Central memory CD8-positive, alpha-beta T cell (primary cell): Measurements from ENCODE around the gene SMIM1.
A peak's percentile ranks its signal among the peaks of the same experiment; 100 is the strongest.

Source experiments
- ATAC-seq: fragments of 150-1000 bp; cut with Tn5 transposase; replicated peaks from 2 replicates; pipeline ENCODE4 v1.10.0; 2022; ENCODE audit warnings: mild to moderate bottlenecking, moderate FRiP score, moderate number of reproducible peaks; ENCODE audit not compliant: poor library complexity, severe bottlenecking; ENCODE audit errors: extremely low read depth
- DNase-seq, 2 donors: peaks; one replicate each; pipeline ENCODE4 v3.0.0; 2021; ENCODE audit warnings: low spot score in 2 of 2
- H3K27ac Mint-ChIP-seq: one replicate; pipeline ENCODE4 v1.8.0; 2022; ENCODE audit warnings: low read depth, mild to moderate bottlenecking, moderate library complexity, mixed read lengths
- H3K27me3 Mint-ChIP-seq: one replicate; pipeline ENCODE4 v1.8.0; 2022; ENCODE audit warnings: mixed read lengths
- H3K36me3 Mint-ChIP-seq: one replicate; pipeline ENCODE4 v1.8.0; 2022; ENCODE audit warnings: mild to moderate bottlenecking, moderate library complexity, mixed read lengths; ENCODE audit not compliant: insufficient read depth
- H3K4me1 Mint-ChIP-seq: one replicate; pipeline ENCODE4 v1.8.0; 2022; ENCODE audit warnings: mixed read lengths
- H3K4me3 Mint-ChIP-seq: one replicate; pipeline ENCODE4 v1.8.0; 2022; ENCODE audit warnings: mild to moderate bottlenecking, moderate library complexity, mixed read lengths
- H3K9me3 Mint-ChIP-seq: one replicate; pipeline ENCODE4 v1.8.0; 2022; ENCODE audit warnings: mixed read lengths

The SMIM1 gene

DNA sequence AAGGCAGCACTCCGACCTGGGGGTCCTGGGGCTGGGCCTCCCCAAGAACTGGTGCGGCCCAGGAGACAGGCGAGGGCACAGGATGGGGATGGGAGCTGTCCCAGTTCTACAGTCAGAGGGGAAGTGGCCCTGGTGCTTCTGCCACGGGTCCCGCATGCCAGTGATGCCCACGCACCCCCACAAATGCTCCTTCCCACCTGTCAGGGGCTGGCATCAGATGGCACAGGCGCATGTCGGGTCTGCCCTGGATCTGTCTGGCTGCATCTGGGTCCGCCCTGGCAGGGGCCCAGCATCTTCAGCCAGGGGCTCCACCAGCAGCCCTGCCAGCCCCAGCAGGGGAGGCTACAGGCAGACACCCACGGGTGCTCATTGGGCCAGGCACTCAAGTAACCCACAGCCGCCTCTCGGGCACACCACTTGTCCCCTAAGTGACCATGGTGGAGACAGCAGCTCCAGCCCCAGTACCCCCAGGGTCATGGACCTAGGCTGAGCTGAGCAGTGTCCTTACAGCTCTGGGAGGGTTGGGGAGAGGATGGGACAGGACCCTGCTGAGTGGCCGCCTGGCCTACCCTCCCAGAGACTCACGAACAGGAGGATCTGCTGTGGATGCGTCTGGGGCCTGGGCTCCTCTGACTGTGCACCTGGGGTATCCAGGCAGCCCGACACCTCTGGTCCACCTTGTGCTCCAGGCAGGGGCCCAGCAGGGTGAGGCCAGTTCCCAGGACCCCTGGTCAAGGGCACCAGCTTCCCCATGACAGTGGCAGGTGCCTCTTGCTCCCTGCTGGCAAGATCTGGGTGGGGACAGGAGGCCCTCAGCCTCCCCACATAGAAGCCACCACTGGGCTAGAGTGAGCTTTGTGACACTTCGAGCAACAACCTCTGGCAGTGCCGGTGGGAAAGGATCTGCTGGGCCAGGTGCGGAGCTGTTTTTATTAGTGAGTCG lies 5.4 kb downstream of the SMIM1 start:
- H3K36me3 Mint-ChIP-seq = peaks cover 40% of the 10 kb centered on the region
- H3K9me3 Mint-ChIP-seq = no peaks in the 10 kb centered on the region
- H3K4me1 Mint-ChIP-seq = peaks cover 9% of the 10 kb centered on the region
- H3K27me3 Mint-ChIP-seq = no peaks in the 10 kb centered on the region
- DNase-seq (no peak), ATAC-seq (no peak)
- H3K4me3 Mint-ChIP-seq = no peak overlapping the region
- no peak overlapping the region for H3K27ac Mint-ChIP-seq

DNA sequence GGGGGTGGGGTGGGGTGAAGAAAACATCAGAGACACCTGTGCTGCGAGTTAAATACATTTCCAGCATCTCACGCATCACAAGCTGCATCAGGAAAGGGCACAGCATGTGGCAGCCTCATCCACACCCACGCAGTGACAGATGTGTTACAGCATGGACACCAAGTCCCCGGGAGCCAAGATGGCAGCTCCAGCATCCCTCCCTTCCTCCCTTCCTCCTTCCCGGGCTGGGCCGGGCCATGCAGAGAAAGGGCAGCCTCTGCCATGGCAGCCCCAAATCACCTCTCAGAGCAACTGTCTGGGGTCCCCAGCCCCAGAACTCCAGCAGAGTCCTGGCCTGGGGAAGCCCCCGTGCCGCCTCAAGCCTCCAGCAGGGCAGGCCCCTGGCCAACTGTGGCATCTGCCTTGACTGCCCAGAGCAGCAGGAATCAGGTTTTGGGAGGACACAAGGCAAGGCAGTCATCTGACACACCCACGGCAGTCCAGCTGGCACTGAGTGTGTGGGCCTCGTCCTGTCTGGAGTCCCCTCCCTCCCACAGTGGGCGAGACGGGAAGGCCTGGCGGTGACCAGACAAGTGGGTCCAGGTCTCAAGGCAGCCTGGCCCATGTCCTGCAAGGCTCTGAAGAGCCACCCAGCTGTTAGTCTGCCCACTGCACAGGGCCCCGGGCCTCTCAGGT lies 6.2 kb downstream of the SMIM1 start:
- Mint-ChIP-seq H3K36me3 (peaks cover 48% of the 10 kb centered on the region), H3K4me1 (peaks cover 9% of the 10 kb centered on the region), H3K9me3 (no peaks in the 10 kb centered on the region), H3K4me3 (no peak overlapping the region), H3K27me3 (no peaks in the 10 kb centered on the region), H3K27ac (no peak overlapping the region)
- no peak for DNase-seq
- no peak for ATAC-seq

DNA sequence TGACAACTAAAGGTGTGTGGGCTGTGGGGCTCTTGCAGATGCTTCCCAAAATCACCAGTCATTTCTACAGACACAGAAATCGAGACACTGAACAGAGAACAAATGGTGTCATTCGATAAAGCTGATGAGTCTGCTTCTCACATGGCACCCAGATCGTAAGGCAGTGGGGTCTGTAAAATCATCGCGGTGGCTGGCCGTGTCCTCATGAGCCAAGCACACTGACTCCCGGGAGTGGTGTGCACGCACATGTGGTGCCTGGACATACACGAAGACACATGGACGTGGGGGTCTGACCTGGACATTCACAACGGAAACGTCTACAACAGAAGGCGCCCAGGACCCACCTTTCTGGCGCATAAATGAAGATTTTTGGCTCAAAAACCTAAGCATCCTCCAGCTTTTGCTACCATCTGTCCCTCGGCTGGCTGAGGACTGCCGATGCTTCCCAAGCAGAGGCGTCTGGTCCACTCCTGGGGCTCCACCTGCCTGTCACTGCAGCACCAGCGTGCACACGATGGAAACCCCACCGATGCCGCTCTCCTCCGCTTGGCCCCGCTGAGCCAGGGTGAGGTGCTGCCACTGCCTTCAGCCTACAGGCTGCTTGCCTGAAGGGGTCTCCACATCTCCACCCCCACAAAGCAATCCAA lies 6.8 kb downstream of the SMIM1 start:
- H3K9me3 Mint-ChIP-seq = no peaks in the 10 kb centered on the region
- H3K4me1 Mint-ChIP-seq = peaks cover 9% of the 10 kb centered on the region

DNA sequence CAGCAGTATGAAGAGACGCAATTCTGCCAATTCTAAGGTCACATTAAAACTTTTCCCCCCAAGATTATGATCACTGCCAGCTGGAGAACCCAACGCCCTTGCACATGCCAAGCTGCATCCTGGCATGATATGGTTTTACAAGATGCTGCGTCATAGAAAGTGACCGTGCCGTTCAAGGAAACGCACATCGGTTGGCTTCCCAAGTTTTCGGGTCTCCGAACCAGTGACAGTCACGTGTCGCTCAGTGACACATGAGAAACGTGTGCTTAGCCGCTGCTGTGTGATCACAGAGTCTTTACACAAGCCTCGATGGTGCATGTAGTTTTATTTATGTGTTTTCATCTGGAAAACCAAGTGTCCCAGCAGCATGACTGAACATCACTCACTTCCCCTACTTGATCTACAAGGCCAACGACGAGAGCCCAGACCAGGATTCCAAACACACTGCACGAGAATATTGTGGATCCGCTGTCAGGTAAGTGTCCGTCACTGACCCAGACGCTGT lies 7.4 kb downstream of the SMIM1 start:
- ATAC-seq (no peak), DNase-seq (no peak)
- H3K4me1 Mint-ChIP-seq = peaks cover 9% of the 10 kb centered on the region
- H3K4me3 Mint-ChIP-seq = no peak overlapping the region
- no peak overlapping the region for H3K27ac Mint-ChIP-seq
- peaks cover 58% of the 10 kb centered on the region for H3K36me3 Mint-ChIP-seq
- H3K27me3 Mint-ChIP-seq = no peaks in the 10 kb centered on the region
- no peaks in the 10 kb centered on the region for H3K9me3 Mint-ChIP-seq

More for the DNA sequence above, 6.8 kb downstream of the SMIM1 start:
- H3K27ac Mint-ChIP-seq = no peak overlapping the region
- H3K27me3 Mint-ChIP-seq = no peaks in the 10 kb centered on the region
- no peak for ATAC-seq
- DNase-seq = no peak
- H3K4me3 Mint-ChIP-seq = no peak overlapping the region
- peaks cover 52% of the 10 kb centered on the region for H3K36me3 Mint-ChIP-seq

DNA sequence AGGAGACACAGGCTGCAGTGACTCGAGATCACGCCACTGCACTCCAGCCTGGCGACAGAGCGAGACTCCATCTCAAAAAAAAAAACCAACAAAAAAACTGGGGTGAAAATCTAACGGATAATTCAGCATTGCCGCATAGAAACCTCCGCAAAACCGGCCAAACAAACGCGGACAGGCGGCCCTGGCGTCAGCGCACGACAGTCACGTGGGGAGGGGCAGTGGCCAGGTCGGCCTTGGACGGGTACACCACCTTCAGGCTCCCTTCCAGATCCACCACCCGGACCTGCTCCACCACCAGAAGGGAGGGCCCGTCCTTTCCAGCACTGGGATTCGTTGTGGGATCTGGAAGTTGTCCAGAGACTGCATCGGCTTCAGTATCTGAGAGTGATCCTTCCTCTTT lies 8.4 kb downstream of the SMIM1 start:
- no peak for ATAC-seq
- Mint-ChIP-seq H3K4me1 (peaks cover 5% of the 10 kb centered on the region), H3K9me3 (no peaks in the 10 kb centered on the region), H3K27me3 (no peaks in the 10 kb centered on the region), H3K27ac (no peak overlapping the region), H3K4me3 (no peak overlapping the region), H3K36me3 (peaks cover 60% of the 10 kb centered on the region)
- no peak for DNase-seq

DNA sequence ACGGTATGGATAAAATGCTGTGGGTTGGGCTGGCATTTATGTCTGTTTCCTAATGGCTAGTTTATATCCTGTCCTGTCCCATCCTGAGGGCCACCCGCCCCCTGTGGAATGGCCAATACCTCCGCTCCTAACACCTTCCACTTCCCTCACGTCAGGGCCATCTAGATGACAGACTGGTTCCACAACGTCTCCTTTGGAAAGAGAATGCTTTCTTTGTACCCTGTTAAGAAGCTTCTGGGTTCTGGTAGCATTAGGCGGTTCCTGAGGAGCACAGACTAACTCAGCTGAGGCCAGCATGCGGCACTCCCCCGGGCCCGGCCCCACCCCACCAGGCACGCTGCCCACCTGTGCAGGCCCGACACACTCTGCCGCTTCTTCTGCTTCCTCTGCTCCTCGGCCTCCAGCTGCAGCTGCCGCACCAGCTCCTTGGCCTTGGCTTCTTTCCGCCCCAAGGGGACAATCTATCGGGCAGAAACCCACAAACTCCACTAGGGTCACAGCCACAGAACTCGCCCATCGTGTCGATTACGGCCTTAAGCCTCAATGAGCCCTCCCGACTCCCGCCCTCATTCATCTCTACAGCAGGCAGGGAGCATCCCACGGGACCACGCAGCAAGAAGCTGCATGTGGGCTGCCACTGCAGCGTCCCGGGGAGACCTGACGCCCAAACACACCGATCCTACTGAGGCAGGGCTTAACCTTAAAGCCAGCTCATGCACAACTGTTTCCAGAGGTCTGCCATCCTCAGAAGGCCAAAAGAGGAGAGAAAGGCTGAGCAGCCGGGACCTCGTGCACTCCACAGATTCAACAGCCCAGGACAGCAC lies 11.3 kb downstream of the SMIM1 start:
- ATAC-seq (no peak), DNase-seq (no peak)
- peaks cover 20% of the 10 kb centered on the region for H3K4me1 Mint-ChIP-seq
- H3K27ac Mint-ChIP-seq = peak overlapping the region; percentile 57
- no peaks in the 10 kb centered on the region for H3K9me3 Mint-ChIP-seq
- no peaks in the 10 kb centered on the region for H3K27me3 Mint-ChIP-seq
- H3K4me3 Mint-ChIP-seq = no peak overlapping the region
- peaks cover 76% of the 10 kb centered on the region for H3K36me3 Mint-ChIP-seq

DNA sequence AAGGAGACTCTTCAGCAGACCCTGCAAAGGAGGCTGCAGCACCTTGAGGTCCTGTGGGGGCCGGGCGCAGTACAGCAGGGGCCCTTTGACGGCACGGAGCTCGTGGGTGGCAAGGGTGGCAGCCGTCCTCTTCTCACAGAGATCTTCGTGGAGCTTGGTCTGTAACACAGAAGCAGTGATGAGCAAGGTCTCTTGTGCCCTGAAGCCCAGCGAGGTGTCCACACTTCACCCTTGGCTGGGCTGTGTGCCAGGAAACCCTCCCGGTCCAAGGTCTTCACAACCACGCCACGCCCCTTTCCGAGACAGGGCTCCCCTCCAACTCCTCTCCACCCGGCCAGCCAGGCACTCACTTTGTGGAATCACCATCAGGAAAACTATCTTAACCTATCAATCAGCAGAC lies 12.5 kb downstream of the SMIM1 start:
- Mint-ChIP-seq H3K4me1 (peaks cover 20% of the 10 kb centered on the region), H3K27ac (peak overlapping the region; percentile 57), H3K4me3 (no peak overlapping the region), H3K36me3 (peaks cover 68% of the 10 kb centered on the region), H3K27me3 (no peaks in the 10 kb centered on the region), H3K9me3 (no peaks in the 10 kb centered on the region)
- DNase-seq (no peak), ATAC-seq (no peak)

DNA sequence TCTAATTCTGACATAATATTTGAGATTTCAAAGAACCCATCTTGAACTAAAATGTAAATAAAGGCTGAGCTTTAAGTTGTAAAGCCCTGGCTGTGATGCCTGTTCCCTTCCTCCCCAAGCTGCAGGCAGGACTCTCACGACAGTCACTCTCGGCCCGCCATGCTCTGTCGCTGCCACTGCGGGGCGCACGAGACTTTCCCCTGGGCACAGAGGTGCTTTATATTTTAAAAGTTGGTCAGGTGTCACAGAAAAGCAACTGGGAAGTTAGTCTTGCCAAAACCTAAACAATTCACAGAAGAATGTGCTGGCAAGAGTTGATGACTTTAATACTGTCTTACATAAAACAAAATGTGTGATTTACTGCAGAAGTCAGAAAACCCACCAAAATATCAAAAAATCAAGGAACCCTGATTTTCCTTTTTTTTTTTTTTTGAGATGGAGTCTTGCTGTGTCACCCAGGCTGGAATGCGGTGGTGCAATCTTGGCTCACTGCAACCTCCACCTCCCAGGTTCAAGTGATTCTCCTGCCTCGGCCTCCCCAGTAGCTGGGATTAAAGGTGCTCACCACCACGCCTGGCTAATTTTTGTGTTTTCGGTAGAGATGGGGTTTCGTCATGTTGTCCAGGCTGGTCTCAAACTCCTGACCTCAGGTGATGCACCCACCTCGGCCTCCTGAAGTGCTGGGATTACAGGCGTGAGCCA lies 13.1 kb downstream of the SMIM1 start:
- Mint-ChIP-seq H3K9me3 (no peaks in the 10 kb centered on the region), H3K4me1 (peaks cover 20% of the 10 kb centered on the region), H3K27ac (no peak overlapping the region), H3K4me3 (no peak overlapping the region), H3K36me3 (peaks cover 62% of the 10 kb centered on the region), H3K27me3 (no peaks in the 10 kb centered on the region)
- DNase-seq (no peak), ATAC-seq (no peak)

DNA sequence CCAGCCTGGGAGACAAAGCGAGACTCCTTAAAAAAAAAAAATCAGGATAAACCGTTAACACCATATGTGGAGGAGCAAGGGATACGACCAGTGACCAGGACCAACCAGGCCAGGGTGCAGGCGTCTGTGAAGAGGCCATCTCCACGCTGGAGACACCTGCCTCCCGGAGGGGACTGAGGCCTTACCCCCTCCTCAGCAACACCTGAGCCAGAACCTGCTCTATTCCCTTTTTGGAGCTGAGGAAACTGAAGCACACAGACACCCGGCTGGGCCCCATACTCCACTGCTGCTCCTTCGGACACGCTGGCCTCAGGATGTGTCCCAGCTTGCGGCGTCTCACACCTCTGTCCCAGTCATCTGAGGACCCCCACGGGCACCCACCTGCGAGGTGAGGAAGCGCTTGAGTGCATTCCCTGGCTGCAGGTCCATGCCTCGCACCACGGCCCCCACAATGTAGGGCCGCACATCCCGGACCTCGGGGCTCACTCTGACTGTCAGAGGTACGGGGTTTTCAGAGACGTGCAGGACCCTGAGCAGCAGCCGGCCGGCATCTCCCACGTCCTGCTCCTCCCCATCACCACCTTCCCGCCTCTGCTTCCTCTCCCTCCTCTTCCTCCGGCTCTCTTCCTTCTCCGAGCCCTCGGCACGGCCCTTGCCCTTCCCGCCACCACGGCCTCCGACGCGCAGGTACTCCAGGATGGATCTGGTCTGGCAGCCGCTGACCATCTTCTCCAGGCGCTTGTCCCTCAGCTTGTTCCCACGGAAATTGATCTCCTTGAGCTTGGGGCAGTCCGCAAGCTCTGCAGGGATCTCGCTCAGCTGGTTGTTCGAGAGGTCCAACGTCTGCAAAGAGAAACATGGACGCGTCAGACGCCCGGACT lies 14.2 kb downstream of the SMIM1 start:
- H3K4me1 Mint-ChIP-seq = peaks cover 20% of the 10 kb centered on the region
- DNase-seq = no peak
- no peak for ATAC-seq
- H3K27ac Mint-ChIP-seq = peak overlapping the region; percentile 97
- H3K36me3 Mint-ChIP-seq = peaks cover 54% of the 10 kb centered on the region
- H3K27me3 Mint-ChIP-seq = no peaks in the 10 kb centered on the region
- H3K9me3 Mint-ChIP-seq = no peaks in the 10 kb centered on the region
- peak overlapping the region; percentile 80 for H3K4me3 Mint-ChIP-seq

DNA sequence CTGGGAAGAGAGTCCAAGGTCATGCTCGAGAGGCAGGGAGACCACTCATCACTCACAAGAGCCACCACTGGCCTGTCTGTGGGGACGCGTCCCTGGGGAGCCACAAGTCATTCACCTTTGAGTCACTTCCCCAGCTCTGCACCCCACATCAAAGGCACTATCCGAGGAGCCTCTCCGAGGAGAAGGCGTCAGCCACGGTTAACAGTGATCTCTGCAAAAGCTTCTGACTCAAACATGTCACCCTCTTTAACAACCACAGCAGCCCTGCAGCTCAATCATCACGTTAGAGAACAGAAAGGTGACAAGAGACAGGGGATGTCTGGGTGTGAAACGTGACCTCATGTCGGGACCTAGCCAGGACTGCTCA lies 14.8 kb downstream of the SMIM1 start:
- peak overlapping the region; percentile 97 for H3K27ac Mint-ChIP-seq
- peaks cover 20% of the 10 kb centered on the region for H3K4me1 Mint-ChIP-seq
- DNase-seq (peak in 1 of 2 donors; percentile 80), ATAC-seq (peak; percentile 93)
- no peaks in the 10 kb centered on the region for H3K9me3 Mint-ChIP-seq
- no peaks in the 10 kb centered on the region for H3K27me3 Mint-ChIP-seq
- H3K4me3 Mint-ChIP-seq = peak overlapping the region; percentile 80
- peaks cover 48% of the 10 kb centered on the region for H3K36me3 Mint-ChIP-seq
